GM12874 (cell line): ENCODE measurements around the gene FNDC3B.

Experiments
- CTCF ChIP-seq: IDR thresholded peaks from 2 replicates; pipeline ENCODE4 v1.5.1; 2011; ENCODE audit warnings: low read depth, mild to moderate bottlenecking, control low read depth, low read length, moderate library complexity; ENCODE audit not compliant: insufficient read depth

The FNDC3B gene

GRCh38 chr3:172300862-172301261, 261.5 kb downstream of the FNDC3B start:
- TF ChIP-seq CTCF, result no peak

GRCh38 chr3:172302203-172302602, 262.8 kb downstream of the FNDC3B start:
- TF ChIP-seq CTCF, result no peak

- TF ChIP-seq CTCF, result no peak
Observed at GRCh38 chr3:172303181-172303580, 263.8 kb downstream of the FNDC3B start.

DNA sequence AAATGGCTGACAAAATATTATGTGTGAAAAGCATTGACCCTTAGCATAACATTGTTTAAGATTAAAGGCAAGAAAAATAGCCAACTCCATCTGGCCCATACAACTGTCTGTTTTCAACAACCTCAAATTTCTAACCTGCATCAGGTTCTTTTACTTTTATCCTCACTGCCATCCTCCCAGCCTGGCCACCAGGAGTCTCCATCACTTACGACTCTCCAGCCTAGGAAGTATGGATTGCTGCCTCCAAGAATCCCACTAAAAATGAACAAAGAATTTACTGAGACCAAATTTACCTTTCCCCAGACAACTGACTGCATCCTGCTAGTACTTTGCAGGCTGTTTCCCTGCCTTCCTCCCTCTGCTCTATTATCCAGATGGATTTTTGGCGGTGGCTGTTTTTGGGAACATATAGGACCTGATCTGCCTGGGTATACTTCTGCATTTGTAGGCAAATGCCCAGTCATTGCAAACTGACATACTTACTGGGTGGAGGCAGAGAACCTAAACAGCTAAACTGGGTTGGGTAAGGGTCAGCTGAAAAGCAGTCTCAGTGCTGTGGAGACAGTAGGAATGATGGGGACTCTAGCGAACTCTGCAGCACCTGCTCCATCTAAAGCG, 264.7 kb downstream of the FNDC3B start:
- TF ChIP-seq CTCF, result no peak

DNA sequence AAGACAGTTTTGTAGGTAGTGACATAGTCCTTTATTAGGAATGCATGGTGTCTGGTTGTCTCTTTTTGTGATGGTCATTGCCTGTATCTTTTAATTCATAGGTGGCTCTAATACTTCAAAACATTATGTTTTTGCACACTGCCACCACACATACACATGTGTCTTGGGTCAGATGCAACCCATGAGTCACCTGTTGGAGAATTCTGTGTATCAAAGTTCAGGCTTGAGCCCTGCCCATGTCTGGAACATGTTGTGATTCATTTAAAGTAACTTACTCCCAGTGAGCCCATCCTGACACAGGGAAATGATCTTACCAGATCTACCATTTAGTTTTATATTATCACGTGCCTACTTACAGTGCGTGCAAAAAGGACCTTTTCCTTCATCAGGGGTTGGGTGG, 266.2 kb downstream of the FNDC3B start:
- TF ChIP-seq CTCF, result no peak

GRCh38 chr3:172305974-172306373, 266.6 kb downstream of the FNDC3B start:
- no peak for TF ChIP-seq CTCF

DNA sequence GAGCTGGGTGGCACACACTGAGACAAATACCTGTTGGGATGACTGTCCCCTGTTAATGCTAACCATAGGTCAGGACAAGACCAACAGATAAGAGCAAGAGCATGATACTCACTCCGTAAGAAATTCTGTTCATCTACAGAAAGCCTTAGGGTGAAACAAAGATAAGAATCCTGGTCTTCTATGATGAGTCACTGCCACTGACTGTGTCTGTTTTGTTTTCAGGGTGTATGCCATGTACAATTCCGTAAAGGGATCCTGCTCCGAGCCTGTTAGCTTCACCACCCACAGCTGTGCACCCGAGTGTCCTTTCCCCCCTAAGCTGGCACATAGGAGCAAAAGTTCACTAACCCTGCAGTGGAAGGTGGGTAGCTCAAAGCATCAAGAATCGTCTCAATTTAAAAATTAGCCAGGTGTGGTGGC, 267.8 kb downstream of the FNDC3B start:
- no peak for TF ChIP-seq CTCF
